ENCODE measurements around the gene KCNJ1. TPM values are rescaled to one million over a fixed set of nuclear protein-coding genes. Genes with fewer than 3 reads are reported as not detected.

Gene KCNJ1
- total RNA-seq, 2 experiments from 2014 or later: 0.22 to 0.27 TPM

GRCh38 chr11:128830290-128831173 is 36.6 kb downstream of the KCNJ1 start:
- POLR2A ChIA-PET: interaction anchor here (0.6 to 2.4 kb wide), 20 partner anchors 9 to 791 kb away, joined by 3 to 17 read pairs (median 3); no protein-coding TSS in a partner anchor
- H3K27me3 ChIP-seq (ENCODE audit: control insufficient read depth in 1 of 2, insufficient read depth in 2 of 2, low read length in 2 of 2): no peaks in the 10 kb centered on the region
- Mint-ChIP-seq H3K4me1 (ENCODE audit: low read depth) (peaks cover 39% of the 10 kb centered on the region), H3K27me3 (no peaks in the 10 kb centered on the region), H3K27ac (peak overlapping the region; percentile 83), H3K4me3 (peak overlapping the region; percentile 85), H3K36me3 (ENCODE audit: low read depth) (no peaks in the 10 kb centered on the region), H3K9me3 (no peaks in the 10 kb centered on the region)
- intact Hi-C loops (cut with DNase I, micrococcal nuclease): loop anchor here (1.0 to 10.0 kb wide), 10 partner anchors 53 to 986 kb away; no protein-coding TSS in a partner anchor
- ATAC-seq (ENCODE audit: poor library complexity) (peak; percentile 74), DNase-seq (peak in 3 of 14 experiments; percentile 74 to 80 (median 77))
- H3K9me3 ChIP-seq (ENCODE audit: control insufficient read depth in 1 of 2, insufficient read depth in 1 of 2, low read length in 2 of 2): no peaks in the 10 kb centered on the region
- CTCF ChIA-PET: interaction anchor here (0.6 to 3.2 kb wide), 20 partner anchors 11 to 798 kb away, joined by 3 to 23 read pairs (median 4); no protein-coding TSS in a partner anchor
- peaks cover 17% of the 10 kb centered on the region for H3K4me1 ChIP-seq (ENCODE audit: insufficient read depth, low read length)
- H3K4me3 ChIP-seq (ENCODE audit: low read length): peak overlapping the region; percentile 29
- H3K27ac ChIP-seq (ENCODE audit: low read depth in 1 of 2, low read length in 2 of 2): peak overlapping the region; percentile 55 to 74
- no peak for TF ChIP-seq CTCF (IDR thresholded peaks at IDR 0.05)
- H3K36me3 ChIP-seq (ENCODE audit: insufficient read depth, low read length): no peaks in the 10 kb centered on the region

GRCh38 chr11:128828350-128828749 is 38.7 kb downstream of the KCNJ1 start:
- no peaks in the 10 kb centered on the region for H3K36me3 Mint-ChIP-seq (ENCODE audit: low read depth)
- H3K4me3 ChIP-seq (ENCODE audit: low read length): no peak overlapping the region
- H3K9me3 Mint-ChIP-seq: no peaks in the 10 kb centered on the region
- ATAC-seq (ENCODE audit: poor library complexity) (no peak), DNase-seq (no peak)
- no peaks in the 10 kb centered on the region for H3K27me3 Mint-ChIP-seq
- no peaks in the 10 kb centered on the region for H3K9me3 ChIP-seq (ENCODE audit: control insufficient read depth in 1 of 2, insufficient read depth in 1 of 2, low read length in 2 of 2)
- H3K4me3 Mint-ChIP-seq: no peak overlapping the region
- no peaks in the 10 kb centered on the region for H3K36me3 ChIP-seq (ENCODE audit: insufficient read depth, low read length)
- no peaks in the 10 kb centered on the region for H3K27me3 ChIP-seq (ENCODE audit: control insufficient read depth in 1 of 2, insufficient read depth in 2 of 2, low read length in 2 of 2)
- CTCF ChIA-PET: interaction anchor here (1.0 kb wide), 1 partner anchor 671 kb away, joined by 3 read pairs; no protein-coding TSS in a partner anchor
- no peak overlapping the region for H3K27ac ChIP-seq (ENCODE audit: low read depth in 1 of 2, low read length in 2 of 2)
- intact Hi-C loops (cut with DNase I, micrococcal nuclease): no loop called here
- no peak overlapping the region for H3K27ac Mint-ChIP-seq
- no peak for TF ChIP-seq CTCF (IDR thresholded peaks at IDR 0.05)
- peaks cover 39% of the 10 kb centered on the region for H3K4me1 Mint-ChIP-seq (ENCODE audit: low read depth)
- peaks cover 17% of the 10 kb centered on the region for H3K4me1 ChIP-seq (ENCODE audit: insufficient read depth, low read length)
- POLR2A ChIA-PET: no interaction called here

- ATAC-seq (ENCODE audit: poor library complexity) (no peak), DNase-seq (no peak)
- ChIA-PET POLR2A (interaction anchor here (0.6 to 1.2 kb wide), 4 partner anchors 10 to 789 kb away, joined by 3 to 4 read pairs (median 4); no protein-coding TSS in a partner anchor), CTCF (interaction anchor here (1.0 kb wide), 1 partner anchor 670 kb away, joined by 3 read pairs; no protein-coding TSS in a partner anchor)
- Histone ChIP-seq H3K4me3 (ENCODE audit: low read length) (no peak overlapping the region), H3K27ac (ENCODE audit: low read depth in 1 of 2, low read length in 2 of 2) (no peak overlapping the region), H3K27me3 (ENCODE audit: control insufficient read depth in 1 of 2, insufficient read depth in 2 of 2, low read length in 2 of 2) (no peaks in the 10 kb centered on the region), H3K4me1 (ENCODE audit: insufficient read depth, low read length) (peaks cover 17% of the 10 kb centered on the region), H3K9me3 (ENCODE audit: control insufficient read depth in 1 of 2, insufficient read depth in 1 of 2, low read length in 2 of 2) (no peaks in the 10 kb centered on the region), H3K36me3 (ENCODE audit: insufficient read depth, low read length) (no peaks in the 10 kb centered on the region)
- intact Hi-C loops (cut with DNase I, micrococcal nuclease): no loop called here
- no peak overlapping the region for H3K4me3 Mint-ChIP-seq
- TF ChIP-seq CTCF (IDR thresholded peaks at IDR 0.05): no peak
- H3K36me3 Mint-ChIP-seq (ENCODE audit: low read depth): peaks cover 8% of the 10 kb centered on the region
- no peaks in the 10 kb centered on the region for H3K27me3 Mint-ChIP-seq
- no peaks in the 10 kb centered on the region for H3K9me3 Mint-ChIP-seq
- peak overlapping the region; percentile 75 for H3K27ac Mint-ChIP-seq
- H3K4me1 Mint-ChIP-seq (ENCODE audit: low read depth): peaks cover 39% of the 10 kb centered on the region
Measured at GRCh38 chr11:128827191-128827893, 39.8 kb downstream of the KCNJ1 start.
